PC-3 (cell line): ENCODE measurements around the gene SNN. TPM values are rescaled to one million over a fixed set of nuclear protein-coding genes. Genes with fewer than 3 reads are reported as not detected.

Experiments
- ATAC-seq: fragments of 200-7000 bp; cut with Tn5 transposase; 2 replicates; pipeline ENCODE4 v1.9.1; 2020; ENCODE audit warnings: mild to moderate bottlenecking, moderate library complexity
- BruUV-seq: library from RNA; stranded (reverse); fragments of 400-500 nt; replicated peaks from 2 replicates; lab custom pipeline; 2021; lab: Mats Ljungman, UMichigan
- CTCF ChIA-PET: fragments of 300-600 bp; sonication (Branson Sonifier 250); formaldehyde crosslinking; loops from one replicate; lab custom pipeline; 2022; ENCODE audit warnings: antibody characterized with exemption; lab: Charles Lee
- POLR2A ChIA-PET: fragments of 300-600 bp; sonication (Branson Sonifier 250); formaldehyde crosslinking; loops from one replicate; lab custom pipeline; 2022; ENCODE audit warnings: antibody characterized with exemption; ENCODE audit not compliant: unreplicated experiment; lab: Charles Lee
- DNase-seq: peaks from one replicate; pipeline ENCODE4 v3.0.0-alpha.2; 2015
- H2AFZ ChIP-seq: fragments of 300-600 bp; sonication (generic); 2 replicates; pipeline ENCODE4 v1.6.0; 2016; ENCODE audit warnings: antibody characterized with exemption, low read length
- H3F3A ChIP-seq: fragments of 300-600 bp; sonication (generic); one replicate; pipeline ENCODE4 v1.6.0; 2017; ENCODE audit warnings: antibody characterized with exemption, low read length, control low read depth, mild to moderate bottlenecking; ENCODE audit not compliant: unreplicated experiment
- H3K27ac ChIP-seq: fragments of 300-600 bp; sonication (generic); 2 replicates; pipeline ENCODE4 v1.5.1; 2016; ENCODE audit warnings: mild to moderate bottlenecking, low read length
- H3K27me3 ChIP-seq: fragments of 300-600 bp; sonication (generic); 2 replicates; pipeline ENCODE4 v1.6.1; 2016; ENCODE audit warnings: low read length, mixed read lengths
- H3K36me3 ChIP-seq: fragments of 300-600 bp; sonication (generic); 2 replicates; pipeline ENCODE4 v1.6.1; 2016; ENCODE audit warnings: low read depth, mixed run types, low read length, mixed read lengths
- H3K4me1 ChIP-seq: fragments of 300-600 bp; sonication (generic); 2 replicates; pipeline ENCODE4 v1.5.1; 2016; ENCODE audit warnings: low read length; ENCODE audit not compliant: insufficient read depth
- H3K4me2 ChIP-seq: fragments of 300-600 bp; sonication (generic); 2 replicates; pipeline ENCODE4 v1.6.0; 2016; ENCODE audit warnings: low read length
- H3K4me3 ChIP-seq: fragments of 300-600 bp; sonication (generic); 2 replicates; pipeline ENCODE4 v1.5.1; 2016; ENCODE audit warnings: mild to moderate bottlenecking, low read length, mixed read lengths
- H3K79me2 ChIP-seq: fragments of 300-600 bp; sonication (generic); 2 replicates; pipeline ENCODE4 v1.6.1; 2017; ENCODE audit warnings: low read length, mixed read lengths
- H3K9ac ChIP-seq: fragments of 300-600 bp; sonication (generic); 2 replicates; pipeline ENCODE4 v1.6.0; 2016; ENCODE audit warnings: mild to moderate bottlenecking, low read length
- H3K9me2 ChIP-seq: fragments of 300-600 bp; sonication (generic); replicated peaks from 2 replicates; pipeline ENCODE4 v1.6.1; 2016; ENCODE audit warnings: mixed run types, low read length, mixed read lengths
- H3K9me3 ChIP-seq: fragments of 300-600 bp; sonication (generic); 2 replicates; pipeline ENCODE4 v1.6.1; 2016; ENCODE audit warnings: low read length, mixed read lengths
- H4K20me1 ChIP-seq: fragments of 300-600 bp; sonication (generic); 2 replicates; pipeline ENCODE4 v1.6.1; 2016; ENCODE audit warnings: low read length, mixed read lengths
- EZH2 ChIP-seq: fragments of 300-600 bp; sonication (generic); IDR thresholded peaks from one replicate; pipeline ENCODE4 v1.6.1; 2017; ENCODE audit warnings: antibody characterized with exemption, mild to moderate bottlenecking, low read length; ENCODE audit not compliant: unreplicated experiment
- EZH2phosphoT487 ChIP-seq: fragments of 300-600 bp; sonication (generic); IDR thresholded peaks from 2 replicates; pipeline ENCODE4 v1.6.1; 2018; ENCODE audit warnings: mild to moderate bottlenecking, antibody characterized with exemption, low read length, borderline replicate concordance
- intact Hi-C: fragments of 100-400 bp; cut with micrococcal nuclease; formaldehyde crosslinking; loops from 2 replicates; pipeline ENCODE4 v1.9.0; 2023
- total RNA-seq: library from RNA; depleted of rRNA; stranded (reverse); fragments of >200 nt; gene quantifications from 2 replicates; pipeline ENCODE4 v1.2.3, GENCODE V29; 2014
- TF ChIP-seq, protein P1 (sequence below): fragments of 300-600 bp; sonication (generic); conservative IDR thresholded peaks from 2 replicates; pipeline ENCODE4 v1.5.1; 2017; ENCODE audit warnings: antibody characterized with exemption, low read depth, mild to moderate bottlenecking, low read length

The SNN gene
- total RNA-seq, 1 experiment from 2014 or later, result 4.3 TPM

GRCh38 chr16:11679250-11679649 is 11.0 kb downstream of the SNN start:
- no peak overlapping the region for H2AFZ ChIP-seq
- CTCF ChIA-PET, result no interaction called here
- peaks cover 2% of the 10 kb centered on the region; the same call in 1 of the 2 replicates for H3K36me3 ChIP-seq
- H3K4me3 ChIP-seq, result no peak overlapping the region
- POLR2A ChIA-PET, result no interaction called here
- H3F3A ChIP-seq, result no peaks in the 10 kb centered on the region
- intact Hi-C loops, result no loop called here
- TF ChIP-seq, protein P1, sequence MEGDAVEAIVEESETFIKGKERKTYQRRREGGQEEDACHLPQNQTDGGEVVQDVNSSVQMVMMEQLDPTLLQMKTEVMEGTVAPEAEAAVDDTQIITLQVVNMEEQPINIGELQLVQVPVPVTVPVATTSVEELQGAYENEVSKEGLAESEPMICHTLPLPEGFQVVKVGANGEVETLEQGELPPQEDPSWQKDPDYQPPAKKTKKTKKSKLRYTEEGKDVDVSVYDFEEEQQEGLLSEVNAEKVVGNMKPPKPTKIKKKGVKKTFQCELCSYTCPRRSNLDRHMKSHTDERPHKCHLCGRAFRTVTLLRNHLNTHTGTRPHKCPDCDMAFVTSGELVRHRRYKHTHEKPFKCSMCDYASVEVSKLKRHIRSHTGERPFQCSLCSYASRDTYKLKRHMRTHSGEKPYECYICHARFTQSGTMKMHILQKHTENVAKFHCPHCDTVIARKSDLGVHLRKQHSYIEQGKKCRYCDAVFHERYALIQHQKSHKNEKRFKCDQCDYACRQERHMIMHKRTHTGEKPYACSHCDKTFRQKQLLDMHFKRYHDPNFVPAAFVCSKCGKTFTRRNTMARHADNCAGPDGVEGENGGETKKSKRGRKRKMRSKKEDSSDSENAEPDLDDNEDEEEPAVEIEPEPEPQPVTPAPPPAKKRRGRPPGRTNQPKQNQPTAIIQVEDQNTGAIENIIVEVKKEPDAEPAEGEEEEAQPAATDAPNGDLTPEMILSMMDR, result no peak
- TF ChIP-seq EZH2, result no peak
- no peak for TF ChIP-seq EZH2phosphoT487
- H3K4me2 ChIP-seq, result no peak overlapping the region
- H3K27ac ChIP-seq, result no peak overlapping the region
- H4K20me1 ChIP-seq, result no peaks in the 10 kb centered on the region
- H3K9me3 ChIP-seq, result no peaks in the 10 kb centered on the region
- no peak overlapping the region for H3K9ac ChIP-seq
- BruUV-seq, result no TSS peak
- no peaks in the 10 kb centered on the region for H3K27me3 ChIP-seq
- H3K79me2 ChIP-seq, result no peaks in the 10 kb centered on the region
- ATAC-seq (no peak), DNase-seq (no peak)
- no peaks in the 10 kb centered on the region for H3K9me2 ChIP-seq
- no peaks in the 10 kb centered on the region for H3K4me1 ChIP-seq

GRCh38 chr16:11679941-11680911 is 12.0 kb downstream of the SNN start:
- no peaks in the 10 kb centered on the region for H3K9me3 ChIP-seq
- H4K20me1 ChIP-seq, result no peaks in the 10 kb centered on the region
- no peaks in the 10 kb centered on the region for H3K27me3 ChIP-seq
- no peak overlapping the region for H3K4me3 ChIP-seq
- no peaks in the 10 kb centered on the region for H3K9me2 ChIP-seq
- POLR2A ChIA-PET, result no interaction called here
- BruUV-seq, result no TSS peak
- H3K9ac ChIP-seq, result no peak overlapping the region
- CTCF ChIA-PET, result no interaction called here
- peaks cover 2% of the 10 kb centered on the region; the same call in 1 of the 2 replicates for H3K36me3 ChIP-seq
- intact Hi-C loops, result no loop called here
- H3F3A ChIP-seq, result no peaks in the 10 kb centered on the region
- no peak for DNase-seq
- no peak overlapping the region for H2AFZ ChIP-seq
- H3K27ac ChIP-seq, result no peak overlapping the region
- TF ChIP-seq EZH2 (no peak), EZH2phosphoT487 (no peak)
- TF ChIP-seq, protein P1, result no peak
- no peak overlapping the region for H3K4me2 ChIP-seq
- no peaks in the 10 kb centered on the region for H3K79me2 ChIP-seq
- no peaks in the 10 kb centered on the region for H3K4me1 ChIP-seq
- no peak for ATAC-seq

GRCh38 chr16:11681556-11681955 is 13.3 kb downstream of the SNN start:
- no peak overlapping the region for H3K4me3 ChIP-seq
- BruUV-seq, result no TSS peak
- ChIA-PET POLR2A (no interaction called here), CTCF (no interaction called here)
- no peaks in the 10 kb centered on the region for H3K79me2 ChIP-seq
- no peaks in the 10 kb centered on the region for H3K9me2 ChIP-seq
- H3K27ac ChIP-seq, result no peak overlapping the region
- no peak overlapping the region for H3K4me2 ChIP-seq
- no peak overlapping the region for H2AFZ ChIP-seq
- intact Hi-C loops, result no loop called here
- ATAC-seq (no peak), DNase-seq (no peak)
- TF ChIP-seq, protein P1, result no peak
- no peak for TF ChIP-seq EZH2phosphoT487
- no peak for TF ChIP-seq EZH2
- H4K20me1 ChIP-seq, result no peaks in the 10 kb centered on the region
- peaks cover 2% of the 10 kb centered on the region; the same call in 1 of the 2 replicates for H3K36me3 ChIP-seq
- H3K9me3 ChIP-seq, result no peaks in the 10 kb centered on the region
- no peaks in the 10 kb centered on the region for H3K27me3 ChIP-seq
- H3F3A ChIP-seq, result no peaks in the 10 kb centered on the region
- 0 out of 2 replicates have a peak, but pooled peaks cover 3% of the 10 kb centered on the region for H3K4me1 ChIP-seq
- no peak overlapping the region for H3K9ac ChIP-seq
